ENCODE measurements around the gene ATPAF1.

The ATPAF1 gene

GRCh38 chr1:46619656-46620258 is 48.4 kb downstream of the ATPAF1 start:
- WGBS, 2 donors (ENCODE audit: extremely low coverage in 2 of 2, insufficient read length in 2 of 2, insufficient replicate concordance in 1 of 2): no CpG with 5 or more reads among the region's 5 CpGs

GRCh38 chr1:46618754-46619415 is 49.3 kb downstream of the ATPAF1 start:
- Histone ChIP-seq H3K14ac (ENCODE audit: low read length) (no peak overlapping the region), H3K9me3 (replicated peaks in 1 of 2; ENCODE audit: control insufficient read depth in 2 of 2, insufficient read depth in 1 of 2, low read depth in 1 of 2, low read length in 2 of 2) (no peaks in the 10 kb centered on the region), H2AK5ac (ENCODE audit: low read depth, low read length) (no peak overlapping the region), H3K4me2 (ENCODE audit: insufficient read depth, low read length, poor library complexity, severe bottlenecking) (no peak overlapping the region), H4K91ac (ENCODE audit: low read depth, low read length, poor library complexity) (no peak overlapping the region), H2BK120ac (ENCODE audit: low read depth, low read length) (no peak overlapping the region), H2BK5ac (ENCODE audit: low read length) (no peak overlapping the region), H3K27ac (replicated peaks; ENCODE audit: low read length) (no peak overlapping the region), H3K9ac (ENCODE audit: low read depth, low read length, poor library complexity) (no peak overlapping the region), H3K27me3 (ENCODE audit: control insufficient read depth in 3 of 3, insufficient read depth in 3 of 3, low read depth in 1 of 3, low read length in 3 of 3) (peaks cover 0 to 13% (median 5%) of the 10 kb centered on the region in 3 experiments), H3K4ac (ENCODE audit: low read length) (no peak overlapping the region), H3K4me3 (ENCODE audit: low read length in 2 of 2) (no peak overlapping the region), H3K4me1 (ENCODE audit: control insufficient read depth in 2 of 2, insufficient read depth in 1 of 2, low read depth in 1 of 2, low read length in 2 of 2) (peaks cover 14 to 19% of the 10 kb centered on the region in 2 donors), H3K23ac (ENCODE audit: low read depth, low read length, poor library complexity) (no peak overlapping the region), H3K18ac (ENCODE audit: low read length) (no peak overlapping the region), H2AFZ (ENCODE audit: low read length) (no peak overlapping the region), H2BK12ac (ENCODE audit: low read length) (no peak overlapping the region), H4K8ac (ENCODE audit: low read depth, low read length) (no peak overlapping the region), H2BK15ac (ENCODE audit: low read length) (no peak overlapping the region), H3K36me3 (replicated peaks in 1 of 2; ENCODE audit: control insufficient read depth in 2 of 2, insufficient read depth in 2 of 2, low read length in 2 of 2) (no peaks in the 10 kb centered on the region), H3K79me1 (ENCODE audit: low read depth, low read length) (no peaks in the 10 kb centered on the region)
- DNase-seq (ENCODE audit: low spot score): no peak
- WGBS, 2 donors (ENCODE audit: extremely low coverage in 2 of 2, insufficient read length in 2 of 2, insufficient replicate concordance in 1 of 2): no CpG with 5 or more reads among the region's 4 CpGs

More at GRCh38 chr1:46619656-46620258, 48.4 kb downstream of the ATPAF1 start:
- Histone ChIP-seq H2BK15ac (ENCODE audit: low read length) (no peak overlapping the region), H3K4ac (ENCODE audit: low read length) (no peak overlapping the region), H2AFZ (ENCODE audit: low read length) (no peak overlapping the region), H3K9ac (ENCODE audit: low read depth, low read length, poor library complexity) (no peak overlapping the region), H2BK120ac (ENCODE audit: low read depth, low read length) (no peak overlapping the region), H3K27ac (replicated peaks; ENCODE audit: low read length) (no peak overlapping the region), H2AK5ac (ENCODE audit: low read depth, low read length) (no peak overlapping the region), H3K14ac (ENCODE audit: low read length) (no peak overlapping the region), H3K79me1 (ENCODE audit: low read depth, low read length) (no peaks in the 10 kb centered on the region), H3K18ac (ENCODE audit: low read length) (no peak overlapping the region), H3K27me3 (ENCODE audit: control insufficient read depth in 3 of 3, insufficient read depth in 3 of 3, low read depth in 1 of 3, low read length in 3 of 3) (peaks cover 0 to 13% (median 5%) of the 10 kb centered on the region in 3 experiments), H2BK12ac (ENCODE audit: low read length) (no peak overlapping the region), H4K91ac (ENCODE audit: low read depth, low read length, poor library complexity) (no peak overlapping the region), H3K36me3 (replicated peaks in 1 of 2; ENCODE audit: control insufficient read depth in 2 of 2, insufficient read depth in 2 of 2, low read length in 2 of 2) (no peaks in the 10 kb centered on the region), H3K4me3 (ENCODE audit: low read length in 2 of 2) (no peak overlapping the region), H3K9me3 (replicated peaks in 1 of 2; ENCODE audit: control insufficient read depth in 2 of 2, insufficient read depth in 1 of 2, low read depth in 1 of 2, low read length in 2 of 2) (no peaks in the 10 kb centered on the region), H2BK5ac (ENCODE audit: low read length) (no peak overlapping the region), H3K23ac (ENCODE audit: low read depth, low read length, poor library complexity) (no peak overlapping the region), H3K4me2 (ENCODE audit: insufficient read depth, low read length, poor library complexity, severe bottlenecking) (no peak overlapping the region), H3K4me1 (ENCODE audit: control insufficient read depth in 2 of 2, insufficient read depth in 1 of 2, low read depth in 1 of 2, low read length in 2 of 2) (peaks cover 12 to 14% of the 10 kb centered on the region in 2 donors), H4K8ac (ENCODE audit: low read depth, low read length) (no peak overlapping the region)
- DNase-seq (ENCODE audit: low spot score): no peak

GRCh38 chr1:46617833-46618232 is 50.3 kb downstream of the ATPAF1 start:
- no peak overlapping the region for H3K9ac ChIP-seq (ENCODE audit: low read depth, low read length, poor library complexity)
- H3K36me3 ChIP-seq (replicated peaks in 1 of 2; ENCODE audit: control insufficient read depth in 2 of 2, insufficient read depth in 2 of 2, low read length in 2 of 2): no peaks in the 10 kb centered on the region
- H3K79me1 ChIP-seq (ENCODE audit: low read depth, low read length): no peaks in the 10 kb centered on the region
- no peak overlapping the region for H3K4me3 ChIP-seq (ENCODE audit: low read length in 2 of 2)
- no peak overlapping the region for H2BK5ac ChIP-seq (ENCODE audit: low read length)
- DNase-seq (ENCODE audit: low spot score): no peak
- no peak overlapping the region for H3K27ac ChIP-seq (replicated peaks; ENCODE audit: low read length)
- no peak overlapping the region for H2AFZ ChIP-seq (ENCODE audit: low read length)
- peak overlapping the region; percentile 4 for H4K8ac ChIP-seq (ENCODE audit: low read depth, low read length)
- H3K18ac ChIP-seq (ENCODE audit: low read length): no peak overlapping the region
- no peak overlapping the region for H2BK120ac ChIP-seq (ENCODE audit: low read depth, low read length)
- H2AK5ac ChIP-seq (ENCODE audit: low read depth, low read length): no peak overlapping the region
- no peak overlapping the region for H3K4ac ChIP-seq (ENCODE audit: low read length)
- no peak overlapping the region for H3K4me2 ChIP-seq (ENCODE audit: insufficient read depth, low read length, poor library complexity, severe bottlenecking)
- H2BK15ac ChIP-seq (ENCODE audit: low read length): peak overlapping the region; percentile 25
- no peaks in the 10 kb centered on the region for H3K9me3 ChIP-seq (replicated peaks in 1 of 2; ENCODE audit: control insufficient read depth in 2 of 2, insufficient read depth in 1 of 2, low read depth in 1 of 2, low read length in 2 of 2)
- no peak overlapping the region for H2BK12ac ChIP-seq (ENCODE audit: low read length)
- H3K14ac ChIP-seq (ENCODE audit: low read length): no peak overlapping the region
- no peak overlapping the region for H3K23ac ChIP-seq (ENCODE audit: low read depth, low read length, poor library complexity)
- H3K27me3 ChIP-seq (ENCODE audit: control insufficient read depth in 3 of 3, insufficient read depth in 3 of 3, low read depth in 1 of 3, low read length in 3 of 3): peaks cover 0 to 13% (median 5%) of the 10 kb centered on the region in 3 experiments
- peaks cover 20 to 26% of the 10 kb centered on the region in 2 donors for H3K4me1 ChIP-seq (ENCODE audit: control insufficient read depth in 2 of 2, insufficient read depth in 1 of 2, low read depth in 1 of 2, low read length in 2 of 2)
- WGBS, 2 donors (ENCODE audit: extremely low coverage in 2 of 2, insufficient read length in 2 of 2, insufficient replicate concordance in 1 of 2): no CpG with 5 or more reads among the region's 3 CpGs
- H4K91ac ChIP-seq (ENCODE audit: low read depth, low read length, poor library complexity): no peak overlapping the region

GRCh38 chr1:46617108-46617800 is 50.9 kb downstream of the ATPAF1 start:
- no peaks in the 10 kb centered on the region for H3K36me3 ChIP-seq (replicated peaks in 1 of 2; ENCODE audit: control insufficient read depth in 2 of 2, insufficient read depth in 2 of 2, low read length in 2 of 2)
- H3K4me2 ChIP-seq (ENCODE audit: insufficient read depth, low read length, poor library complexity, severe bottlenecking): peak overlapping the region; percentile 97
- H2AFZ ChIP-seq (ENCODE audit: low read length): peak overlapping the region; percentile 95
- no peak overlapping the region for H3K4ac ChIP-seq (ENCODE audit: low read length)
- H3K18ac ChIP-seq (ENCODE audit: low read length): peak overlapping the region; percentile 96
- no peak overlapping the region for H3K14ac ChIP-seq (ENCODE audit: low read length)
- no peaks in the 10 kb centered on the region for H3K79me1 ChIP-seq (ENCODE audit: low read depth, low read length)
- no CpG with 5 or more reads among the region's 10 CpGs for WGBS, 2 donors (ENCODE audit: extremely low coverage in 2 of 2, insufficient read length in 2 of 2, insufficient replicate concordance in 1 of 2)
- peak overlapping the region; percentile 84 for H2BK15ac ChIP-seq (ENCODE audit: low read length)
- peaks cover 0 to 13% (median 5%) of the 10 kb centered on the region in 3 experiments for H3K27me3 ChIP-seq (ENCODE audit: control insufficient read depth in 3 of 3, insufficient read depth in 3 of 3, low read depth in 1 of 3, low read length in 3 of 3)
- H3K4me1 ChIP-seq (ENCODE audit: control insufficient read depth in 2 of 2, insufficient read depth in 1 of 2, low read depth in 1 of 2, low read length in 2 of 2): peaks cover 20 to 26% of the 10 kb centered on the region in 2 donors
- peak overlapping the region; percentile 66 to 86 for H3K4me3 ChIP-seq (ENCODE audit: low read length in 2 of 2)
- H2BK120ac ChIP-seq (ENCODE audit: low read depth, low read length): no peak overlapping the region
- H2AK5ac ChIP-seq (ENCODE audit: low read depth, low read length): no peak overlapping the region
- H2BK5ac ChIP-seq (ENCODE audit: low read length): no peak overlapping the region
- DNase-seq (ENCODE audit: low spot score): no peak
- H3K23ac ChIP-seq (ENCODE audit: low read depth, low read length, poor library complexity): peak overlapping the region; percentile 90
- no peak overlapping the region for H3K9ac ChIP-seq (ENCODE audit: low read depth, low read length, poor library complexity)
- H3K27ac ChIP-seq (replicated peaks; ENCODE audit: low read length): no peak overlapping the region
- H2BK12ac ChIP-seq (ENCODE audit: low read length): peak overlapping the region; percentile 64
- no peaks in the 10 kb centered on the region for H3K9me3 ChIP-seq (replicated peaks in 1 of 2; ENCODE audit: control insufficient read depth in 2 of 2, insufficient read depth in 1 of 2, low read depth in 1 of 2, low read length in 2 of 2)
- H4K8ac ChIP-seq (ENCODE audit: low read depth, low read length): peak overlapping the region; percentile 4
- H4K91ac ChIP-seq (ENCODE audit: low read depth, low read length, poor library complexity): no peak overlapping the region

Data from neuronal stem cell (in vitro differentiated cells).